NT2/D1 (cell line): ENCODE results near the gene RAB40A.

Source experiments
- SUZ12 ChIP-seq: IDR thresholded peaks from 2 replicates; pipeline ENCODE4 v1.6.1; 2011; ENCODE audit not compliant: insufficient read length, insufficient read depth; ENCODE audit errors: extremely low read depth
- YY1 ChIP-seq: IDR thresholded peaks from 2 replicates; pipeline ENCODE4 v1.6.1; 2011; ENCODE audit not compliant: insufficient read length, insufficient read depth
- ZNF274 ChIP-seq: IDR thresholded peaks from 2 replicates; pipeline ENCODE4 v1.6.1; 2011; ENCODE audit warnings: mild to moderate bottlenecking, low read depth, low read length

DNA sequence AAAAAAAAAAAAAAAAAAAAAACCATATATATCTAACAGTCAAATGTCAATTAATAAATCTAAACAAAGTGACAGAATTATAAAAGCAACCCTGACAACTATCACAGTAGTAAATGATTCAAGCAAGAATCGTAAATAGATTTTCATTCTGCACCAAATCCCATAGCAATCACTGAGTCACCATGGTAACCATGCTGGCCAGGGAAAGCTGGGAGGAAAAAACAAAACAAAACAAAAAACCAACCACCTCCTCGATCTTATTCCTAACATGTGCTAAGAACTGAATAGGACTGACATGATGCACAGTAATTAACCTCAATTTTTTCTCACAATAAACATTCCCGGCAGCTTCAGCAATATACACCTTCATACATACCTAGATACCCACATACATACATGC, 30.6 kb upstream of the RAB40A start:
- TF ChIP-seq SUZ12 (no peak), YY1 (no peak), ZNF274 (no peak)
